Stimulated activated CD8-positive, alpha-beta memory T cell treated with anti-CD3 and anti-CD28 coated beads, Interleukin-7, amount 100 ng/mL, for 24 hours (primary cell): ENCODE results near the gene PPFIA3.
"Not testable (repeated sequence)": the region's sequence is repeated elsewhere in the genome, so short reads cannot be mapped to it uniquely, and the experiment has no call there.

Experiments used
- DNase-seq: peaks from one replicate; pipeline ENCODE4 v3.0.0-alpha.2; 2020; ENCODE audit warnings: low read depth

PPFIA3 gene

DNA sequence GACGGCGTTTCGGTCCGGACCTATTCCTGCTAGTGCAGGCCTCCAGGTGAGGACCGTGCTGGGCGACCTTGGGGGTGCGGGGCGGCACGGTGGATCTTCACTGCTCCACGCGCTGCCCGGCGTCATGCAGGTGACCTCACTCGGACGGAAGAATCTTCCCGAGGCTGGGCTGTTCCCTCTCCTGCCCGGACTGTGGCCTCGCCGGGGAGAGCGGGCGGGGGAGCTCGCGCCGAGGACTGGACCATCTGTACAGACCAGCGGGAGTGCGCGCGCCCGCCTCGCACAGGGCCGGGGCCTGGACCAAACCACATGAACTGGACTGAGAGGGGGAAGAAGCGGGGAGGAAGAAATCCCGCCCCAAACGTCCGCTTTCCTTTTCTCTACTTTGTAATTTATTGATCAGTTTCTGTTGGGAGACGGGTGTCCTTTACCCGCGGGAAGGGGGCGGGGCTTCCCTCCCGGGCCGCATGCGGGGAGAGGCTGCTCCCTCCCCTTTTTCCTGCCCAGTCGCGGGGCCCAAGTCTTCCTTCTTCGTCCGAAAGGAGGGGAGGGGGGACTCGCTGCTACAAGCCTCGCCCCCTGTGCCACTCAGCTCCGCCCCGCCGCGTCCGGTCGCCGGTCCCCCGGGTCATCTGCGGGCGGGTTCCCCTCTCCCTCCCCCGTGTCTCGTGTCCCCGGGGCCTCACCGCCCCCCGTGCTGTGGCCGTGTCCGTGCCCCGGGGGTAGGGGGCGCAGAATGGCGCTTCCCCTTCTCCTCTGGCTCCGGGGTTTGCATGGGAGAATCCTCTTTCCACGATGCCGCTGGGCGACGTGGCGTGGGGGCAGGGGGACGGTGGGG, 31.0 kb downstream of the PPFIA3 start:
- no peak for DNase-seq

GRCh38 chr19:49150944-49151243, 31.6 kb downstream of the PPFIA3 start:
- DNase-seq: no peak

GRCh38 chr19:49151267-49152118, 32.1 kb downstream of the PPFIA3 start:
- DNase-seq: no peak

GRCh38 chr19:49152119-49152550, 32.8 kb downstream of the PPFIA3 start:
- no peak for DNase-seq

- no peak for DNase-seq
Measured at GRCh38 chr19:49153167-49153809, 33.9 kb downstream of the PPFIA3 start.

GRCh38 chr19:49154279-49154678, 34.9 kb downstream of the PPFIA3 start:
- DNase-seq: no peak

GRCh38 chr19:49155005-49155819, 35.9 kb downstream of the PPFIA3 start, which contains the start of gene HRC:
HRC (minus strand) TSS chr19:49155396; CDS start chr19:49155237, 159 bp downstream.
- no peak for DNase-seq

GRCh38 chr19:49155820-49156346, 36.5 kb downstream of the PPFIA3 start:
- no peak for DNase-seq

DNA sequence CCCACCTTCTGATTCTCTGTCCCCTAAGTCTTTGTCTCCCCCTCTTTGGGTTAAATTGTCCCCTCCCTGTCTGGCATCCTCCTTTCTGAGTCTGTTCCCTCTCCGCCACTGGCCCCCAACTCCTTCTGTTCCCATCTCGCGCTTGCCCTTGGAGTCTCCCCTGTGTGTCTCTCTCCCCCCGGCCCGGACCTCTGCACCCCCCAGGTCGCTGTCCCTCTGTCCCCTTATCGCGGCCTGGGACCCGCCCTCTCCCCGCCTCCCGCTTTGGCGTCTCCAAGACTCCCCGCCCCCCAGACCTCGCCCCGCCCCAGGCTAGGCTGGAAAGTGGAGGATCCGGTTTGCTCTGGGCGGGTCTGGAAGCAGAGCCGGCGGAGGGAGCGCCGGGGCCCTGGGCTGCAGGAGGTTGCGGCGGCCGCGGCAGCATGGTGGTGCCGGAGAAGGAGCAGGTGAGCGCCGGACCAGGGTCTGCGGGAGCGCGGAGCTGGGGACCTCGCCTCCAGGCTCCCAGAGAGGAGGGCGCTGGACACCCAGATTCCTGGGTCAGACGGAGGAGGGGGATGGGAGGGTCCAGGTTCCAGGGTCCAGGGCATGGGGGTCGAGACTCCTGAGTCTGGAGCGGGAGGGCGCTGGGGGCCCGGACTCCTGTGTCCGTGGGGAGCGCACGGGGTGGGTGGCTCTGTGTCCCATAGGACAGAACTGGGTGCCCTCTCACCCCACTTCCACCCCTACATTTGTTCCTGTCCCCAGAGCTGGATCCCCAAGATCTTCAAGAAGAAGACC, 38.3 kb downstream of the PPFIA3 start, which contains the start of gene TRPM4:
TRPM4 (plus strand) TSS at position 348 of the 780 bp plus-strand sequence; CDS start at position 423, 75 bp downstream.
- peak; percentile 35 for DNase-seq

- DNase-seq: no peak
Measured at GRCh38 chr19:49160450-49161189, 41.3 kb downstream of the PPFIA3 start.

- DNase-seq: no peak
Measured at GRCh38 chr19:49161987-49162386, 42.6 kb downstream of the PPFIA3 start.

DNA sequence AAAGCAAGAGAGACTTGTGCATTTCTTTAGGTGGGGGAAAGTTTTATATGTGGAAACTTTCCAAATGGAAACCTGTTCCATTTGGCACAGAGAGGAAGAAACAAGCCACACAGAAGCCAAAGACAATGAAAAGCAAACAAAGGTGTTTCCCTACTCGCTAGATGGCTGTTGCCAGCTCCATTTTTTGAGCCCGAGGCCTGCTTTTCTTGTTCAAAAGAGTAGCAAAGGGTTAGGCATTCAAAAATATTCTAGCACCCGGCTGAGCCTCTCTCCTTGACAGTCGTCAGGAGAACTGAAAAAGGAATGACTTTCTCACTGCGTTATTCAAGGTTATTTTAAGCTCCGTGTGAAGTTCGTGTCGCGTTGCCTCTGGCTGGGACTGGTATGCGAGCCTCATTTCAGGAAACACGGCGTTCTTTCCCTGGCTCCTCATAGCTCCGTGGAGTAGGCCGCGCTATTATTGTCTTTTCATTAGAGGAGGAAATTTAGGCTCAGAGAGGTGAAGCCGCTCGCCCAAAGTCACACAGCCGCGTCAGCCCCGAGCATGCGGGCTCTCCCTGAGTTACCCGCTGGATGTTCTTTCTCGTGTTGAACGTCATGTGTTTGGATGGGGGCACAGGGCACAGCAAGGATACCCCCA, 45.9 kb downstream of the PPFIA3 start:
- no peak for DNase-seq

GRCh38 chr19:49165865-49166301, 46.5 kb downstream of the PPFIA3 start:
- no peak for DNase-seq

- DNase-seq: no peak
Measured at GRCh38 chr19:49167857-49168409, 48.6 kb downstream of the PPFIA3 start.

- no peak for DNase-seq
Measured at GRCh38 chr19:49168421-49168820, 49.1 kb downstream of the PPFIA3 start.

DNA sequence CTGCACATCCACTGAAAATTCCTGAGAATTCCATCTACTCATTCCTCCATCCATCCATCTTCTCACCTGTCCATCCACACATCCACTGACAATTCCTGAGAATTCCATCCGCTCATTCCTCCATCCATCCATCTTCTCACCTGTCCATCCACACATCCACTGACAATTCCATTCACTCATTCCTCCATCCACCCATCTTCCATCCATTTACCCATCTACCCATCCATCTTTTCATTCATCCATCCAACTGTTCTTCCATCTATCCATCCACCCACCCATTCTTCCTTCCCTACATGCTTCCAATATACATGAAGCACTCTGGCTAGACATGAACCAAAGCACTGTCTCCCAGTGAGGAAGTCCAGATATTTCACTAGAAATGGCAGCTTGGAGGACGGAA, 53.9 kb downstream of the PPFIA3 start:
- DNase-seq: no peak

- no peak for DNase-seq
Measured at GRCh38 chr19:49180659-49181058, 61.3 kb downstream of the PPFIA3 start.

GRCh38 chr19:49182010-49182847, 62.9 kb downstream of the PPFIA3 start:
- DNase-seq: not testable (repeated sequence)
